ENCODE data around the gene ASTN2.

Gene ASTN2

GRCh38 chr9:117258184-117258866, 156.5 kb downstream of the ASTN2 start:
- peaks cover 5% of the 10 kb centered on the region for H3K9me3 Mint-ChIP-seq
- DNase-seq (ENCODE audit: low spot score in 2 of 2) (no peak), ATAC-seq (ENCODE audit: low read depth) (no peak)
- H3K27ac Mint-ChIP-seq, result no peak overlapping the region
- H3K4me1 Mint-ChIP-seq, result no peaks in the 10 kb centered on the region
- H3K27me3 Mint-ChIP-seq, result peaks cover 5% of the 10 kb centered on the region
- H3K36me3 Mint-ChIP-seq, result no peaks in the 10 kb centered on the region
- no peak overlapping the region for H3K4me3 Mint-ChIP-seq

DNA sequence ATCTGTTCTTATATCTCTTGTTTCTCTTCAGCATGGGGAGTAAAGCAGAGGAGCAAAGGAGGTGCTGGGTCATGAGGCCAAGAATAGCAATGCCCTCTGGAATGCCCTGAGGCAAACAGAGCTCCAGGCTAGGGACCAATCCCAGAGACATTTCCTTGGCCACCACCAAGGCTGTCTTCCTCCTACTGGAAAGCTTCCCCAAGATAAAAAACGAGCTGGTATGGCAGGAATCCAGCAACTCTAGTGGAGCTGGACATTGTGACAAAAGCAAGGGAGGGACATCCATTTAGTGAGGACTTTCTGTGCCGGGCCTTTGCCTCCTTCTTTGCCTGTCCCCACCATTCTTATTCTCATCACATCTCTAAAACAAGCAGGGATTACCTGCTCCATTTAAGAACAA, 161.6 kb downstream of the ASTN2 start:
- Mint-ChIP-seq H3K27me3 (peaks cover 7% of the 10 kb centered on the region), H3K4me1 (no peaks in the 10 kb centered on the region), H3K36me3 (no peaks in the 10 kb centered on the region), H3K9me3 (peaks cover 3% of the 10 kb centered on the region), H3K4me3 (no peak overlapping the region), H3K27ac (no peak overlapping the region)
- ATAC-seq (ENCODE audit: low read depth) (no peak), DNase-seq (ENCODE audit: low spot score in 2 of 2) (no peak)

DNA sequence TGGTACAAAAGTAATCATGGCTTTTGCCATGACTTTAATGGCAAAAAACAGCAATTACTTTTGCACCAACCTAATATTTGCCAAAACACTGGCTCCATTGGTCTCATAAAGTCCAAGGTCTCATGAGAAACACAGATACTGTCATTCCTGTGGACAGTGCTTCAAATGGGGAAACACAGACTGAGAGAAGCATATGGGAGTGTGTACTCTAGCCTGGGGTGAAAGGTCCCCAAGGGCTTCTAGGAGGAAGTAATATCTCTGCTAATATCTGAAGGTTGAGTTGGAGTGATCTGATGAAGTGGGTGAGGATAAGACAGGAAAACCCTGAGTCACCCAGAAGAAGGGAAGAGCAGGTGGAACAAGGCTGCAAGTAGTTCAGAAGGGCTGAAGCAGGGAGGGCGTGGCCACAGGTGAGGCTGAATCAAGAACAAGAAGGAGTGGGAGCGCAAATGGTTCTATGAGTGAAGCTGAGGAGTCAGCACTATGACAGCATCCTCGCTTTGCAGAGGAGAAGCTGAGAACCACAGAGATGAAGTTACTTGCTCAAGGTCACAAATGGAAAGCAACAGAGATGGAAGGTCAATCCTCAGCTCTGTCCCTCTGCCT, 164.1 kb downstream of the ASTN2 start:
- Mint-ChIP-seq H3K4me1 (no peaks in the 10 kb centered on the region), H3K27me3 (peaks cover 6% of the 10 kb centered on the region), H3K36me3 (no peaks in the 10 kb centered on the region), H3K9me3 (peaks cover 3% of the 10 kb centered on the region), H3K4me3 (no peak overlapping the region), H3K27ac (no peak overlapping the region)
- DNase-seq (ENCODE audit: low spot score in 2 of 2), result no peak
- ATAC-seq (ENCODE audit: low read depth), result no peak

- Mint-ChIP-seq H3K27me3 (peaks cover 6% of the 10 kb centered on the region), H3K36me3 (no peaks in the 10 kb centered on the region), H3K9me3 (peaks cover 1% of the 10 kb centered on the region), H3K4me3 (no peak overlapping the region), H3K4me1 (no peaks in the 10 kb centered on the region), H3K27ac (no peak overlapping the region)
- no peak for DNase-seq (ENCODE audit: low spot score in 2 of 2)
- ATAC-seq (ENCODE audit: low read depth), result no peak
Measured at GRCh38 chr9:117249799-117250198, 165.1 kb downstream of the ASTN2 start.

DNA sequence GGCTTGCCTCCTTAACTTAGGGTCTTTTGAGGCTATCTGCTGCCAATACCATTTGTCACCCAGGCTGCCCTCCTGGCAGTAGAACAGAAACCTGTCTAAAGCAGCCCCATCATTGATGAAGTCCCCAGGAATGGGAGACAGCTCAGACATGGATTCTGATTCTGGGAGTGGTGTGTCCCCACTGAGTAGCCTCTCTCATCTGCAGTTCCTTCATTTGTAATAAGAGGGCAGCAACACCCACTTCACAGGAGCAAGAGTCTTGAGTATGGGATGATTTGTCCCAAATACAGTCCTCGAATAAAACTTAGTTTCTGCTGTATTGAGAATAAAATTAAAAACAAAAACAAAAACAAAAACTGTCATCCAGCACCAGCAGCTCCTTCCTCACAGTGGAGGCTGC, 167.6 kb downstream of the ASTN2 start:
- H3K9me3 Mint-ChIP-seq, result peaks cover 3% of the 10 kb centered on the region
- H3K4me1 Mint-ChIP-seq, result no peaks in the 10 kb centered on the region
- no peak for DNase-seq (ENCODE audit: low spot score in 2 of 2)
- H3K4me3 Mint-ChIP-seq, result no peak overlapping the region
- peaks cover 6% of the 10 kb centered on the region for H3K27me3 Mint-ChIP-seq
- no peak for ATAC-seq (ENCODE audit: low read depth)
- H3K36me3 Mint-ChIP-seq, result no peaks in the 10 kb centered on the region
- H3K27ac Mint-ChIP-seq, result no peak overlapping the region

DNA sequence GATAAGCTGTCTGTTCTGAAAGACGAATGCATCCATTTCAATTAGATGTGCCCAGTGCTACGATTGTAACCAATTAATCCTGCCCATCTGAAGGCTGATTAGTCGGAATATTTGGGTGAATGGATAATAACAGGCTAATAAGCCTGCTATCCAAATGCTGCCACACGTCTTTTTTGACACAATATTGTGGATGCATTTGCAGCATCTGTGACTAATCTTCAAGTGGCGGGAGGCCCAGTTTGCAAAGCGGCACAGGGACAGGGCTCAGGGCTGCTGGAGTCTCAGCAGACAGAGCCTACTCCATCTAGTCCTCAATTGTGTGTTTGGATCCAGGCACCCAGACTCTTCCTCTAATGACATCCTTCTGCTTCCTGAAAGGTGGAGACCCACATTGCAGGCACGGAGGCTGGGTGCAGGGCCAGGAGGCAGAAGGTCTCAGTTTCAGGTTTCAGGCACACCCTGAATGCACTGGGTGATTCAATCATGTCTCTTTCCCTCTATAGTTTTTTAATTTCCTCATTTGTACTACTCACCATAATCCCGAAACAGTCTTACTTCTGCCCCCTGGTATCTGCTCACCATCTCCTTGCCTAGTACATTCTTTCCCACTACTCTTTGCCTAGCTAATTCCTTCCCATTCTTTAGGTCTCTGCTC, 169.6 kb downstream of the ASTN2 start:
- peaks cover 4% of the 10 kb centered on the region for H3K27me3 Mint-ChIP-seq
- H3K4me1 Mint-ChIP-seq, result no peaks in the 10 kb centered on the region
- H3K36me3 Mint-ChIP-seq, result no peaks in the 10 kb centered on the region
- ATAC-seq (ENCODE audit: low read depth), result no peak
- no peak overlapping the region for H3K27ac Mint-ChIP-seq
- H3K9me3 Mint-ChIP-seq, result peaks cover 1% of the 10 kb centered on the region
- no peak overlapping the region for H3K4me3 Mint-ChIP-seq
- no peak for DNase-seq (ENCODE audit: low spot score in 2 of 2)

GRCh38 chr9:117242082-117242481, 172.8 kb downstream of the ASTN2 start:
- no peak for ATAC-seq (ENCODE audit: low read depth)
- Mint-ChIP-seq H3K27ac (no peak overlapping the region), H3K36me3 (no peaks in the 10 kb centered on the region)

GRCh38 chr9:117239428-117239827, 175.4 kb downstream of the ASTN2 start:
- Mint-ChIP-seq H3K27ac (no peak overlapping the region), H3K9me3 (peaks cover 1% of the 10 kb centered on the region), H3K27me3 (no peaks in the 10 kb centered on the region), H3K36me3 (no peaks in the 10 kb centered on the region), H3K4me3 (no peak overlapping the region), H3K4me1 (no peaks in the 10 kb centered on the region)
- ATAC-seq (ENCODE audit: low read depth) (no peak), DNase-seq (ENCODE audit: low spot score in 2 of 2) (no peak)

More at GRCh38 chr9:117242082-117242481, 172.8 kb downstream of the ASTN2 start:
- no peak for DNase-seq (ENCODE audit: low spot score in 2 of 2)
- Mint-ChIP-seq H3K27me3 (peaks cover 4% of the 10 kb centered on the region), H3K9me3 (peaks cover 1% of the 10 kb centered on the region), H3K4me3 (no peak overlapping the region), H3K4me1 (no peaks in the 10 kb centered on the region)

- ATAC-seq (ENCODE audit: low read depth), result no peak
- Mint-ChIP-seq H3K27ac (no peak overlapping the region), H3K36me3 (no peaks in the 10 kb centered on the region), H3K4me1 (no peaks in the 10 kb centered on the region), H3K27me3 (no peaks in the 10 kb centered on the region), H3K9me3 (no peaks in the 10 kb centered on the region), H3K4me3 (no peak overlapping the region)
- no peak for DNase-seq (ENCODE audit: low spot score in 2 of 2)
Measured at GRCh38 chr9:117234103-117234502, 180.8 kb downstream of the ASTN2 start.

DNA sequence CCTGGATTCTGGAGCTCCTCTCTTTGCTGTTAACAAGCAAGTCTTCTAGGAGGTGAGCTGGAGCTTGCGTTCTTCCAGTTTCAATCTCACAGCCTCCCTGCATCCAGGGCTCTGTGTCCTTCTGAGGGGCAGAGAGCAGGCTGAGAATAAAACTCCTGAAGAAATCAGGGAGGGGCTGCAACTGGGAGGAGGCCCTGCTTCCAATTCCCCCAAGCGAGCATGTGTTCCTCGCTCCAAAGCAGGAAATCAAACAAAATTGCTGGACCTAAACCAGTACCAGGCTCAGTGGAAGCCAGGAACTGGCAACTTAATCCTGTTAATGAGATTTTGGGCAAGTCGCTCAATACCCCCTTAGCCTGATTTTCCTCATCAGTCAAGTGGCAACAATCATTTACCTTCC, 181.8 kb downstream of the ASTN2 start:
- no peaks in the 10 kb centered on the region for H3K9me3 Mint-ChIP-seq
- no peak for DNase-seq (ENCODE audit: low spot score in 2 of 2)
- no peak overlapping the region for H3K27ac Mint-ChIP-seq
- no peaks in the 10 kb centered on the region for H3K36me3 Mint-ChIP-seq
- H3K27me3 Mint-ChIP-seq, result no peaks in the 10 kb centered on the region
- H3K4me3 Mint-ChIP-seq, result no peak overlapping the region
- H3K4me1 Mint-ChIP-seq, result no peaks in the 10 kb centered on the region
- ATAC-seq (ENCODE audit: low read depth), result no peak

DNA sequence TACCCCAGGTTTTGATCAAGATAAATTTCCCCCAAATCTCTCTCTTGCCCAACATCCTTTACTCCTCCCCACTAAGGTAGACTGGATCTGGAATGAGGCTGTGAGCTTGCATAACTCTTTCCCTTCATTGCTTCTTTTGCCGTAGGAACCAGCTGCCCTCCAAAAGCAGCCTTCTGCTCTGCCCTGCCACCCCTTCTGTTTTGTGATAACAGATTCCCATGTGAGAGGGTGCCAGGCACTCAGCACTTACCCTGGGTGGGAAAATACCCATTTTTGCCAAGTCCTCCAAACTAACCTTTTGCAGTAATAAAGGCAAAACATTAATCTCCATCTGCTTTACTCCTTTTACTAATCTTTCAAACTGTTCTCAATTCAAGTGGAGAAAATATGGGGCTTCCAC, 182.6 kb downstream of the ASTN2 start:
- Mint-ChIP-seq H3K4me1 (no peaks in the 10 kb centered on the region), H3K4me3 (no peak overlapping the region), H3K27ac (no peak overlapping the region), H3K9me3 (no peaks in the 10 kb centered on the region), H3K36me3 (no peaks in the 10 kb centered on the region), H3K27me3 (no peaks in the 10 kb centered on the region)
- DNase-seq (ENCODE audit: low spot score in 2 of 2), result no peak
- no peak for ATAC-seq (ENCODE audit: low read depth)

DNA sequence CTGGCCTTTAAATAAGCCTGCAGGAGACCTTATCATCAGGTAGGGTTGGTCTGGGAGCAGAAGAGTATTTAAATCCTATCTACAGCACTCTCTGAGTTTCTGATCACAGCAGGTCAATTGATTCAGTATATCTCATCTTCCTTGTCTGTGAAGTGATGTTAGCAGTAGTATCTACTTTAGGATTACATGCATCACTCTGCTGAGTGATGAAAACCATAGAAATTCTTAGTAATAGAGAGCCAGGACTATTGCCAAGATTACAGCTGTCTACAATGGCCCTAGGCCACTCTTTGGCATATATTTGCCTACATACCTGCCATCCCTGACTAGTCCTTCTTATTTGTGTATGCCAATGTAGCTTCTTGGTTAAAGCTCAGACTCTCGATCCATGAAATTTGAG, 183.8 kb downstream of the ASTN2 start:
- no peaks in the 10 kb centered on the region for H3K27me3 Mint-ChIP-seq
- DNase-seq (ENCODE audit: low spot score in 2 of 2) (no peak), ATAC-seq (ENCODE audit: low read depth) (no peak)
- H3K36me3 Mint-ChIP-seq, result no peaks in the 10 kb centered on the region
- H3K27ac Mint-ChIP-seq, result no peak overlapping the region
- no peaks in the 10 kb centered on the region for H3K9me3 Mint-ChIP-seq
- H3K4me3 Mint-ChIP-seq, result no peak overlapping the region
- no peaks in the 10 kb centered on the region for H3K4me1 Mint-ChIP-seq

DNA sequence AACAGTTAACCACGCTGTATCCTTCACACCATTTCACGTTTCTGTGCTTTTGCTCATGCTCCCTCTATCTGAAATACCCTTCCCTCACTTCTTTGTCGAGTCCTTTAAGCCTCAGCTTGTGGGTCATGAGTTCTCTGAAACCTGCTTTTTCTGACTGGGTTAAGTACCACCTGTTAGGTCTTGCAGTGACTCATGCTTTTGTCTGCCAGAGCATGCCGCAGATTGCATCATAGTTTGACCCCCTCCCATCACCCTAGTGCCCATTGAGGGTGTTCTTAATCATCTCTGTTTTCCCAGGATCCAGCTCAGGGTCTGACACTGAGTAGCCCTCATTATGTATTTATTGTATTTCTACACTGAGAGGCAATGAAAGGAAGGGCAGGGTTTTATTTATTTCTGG, 190.2 kb downstream of the ASTN2 start:
- no peak for DNase-seq (ENCODE audit: low spot score in 2 of 2)
- no peak overlapping the region for H3K4me3 Mint-ChIP-seq

DNA sequence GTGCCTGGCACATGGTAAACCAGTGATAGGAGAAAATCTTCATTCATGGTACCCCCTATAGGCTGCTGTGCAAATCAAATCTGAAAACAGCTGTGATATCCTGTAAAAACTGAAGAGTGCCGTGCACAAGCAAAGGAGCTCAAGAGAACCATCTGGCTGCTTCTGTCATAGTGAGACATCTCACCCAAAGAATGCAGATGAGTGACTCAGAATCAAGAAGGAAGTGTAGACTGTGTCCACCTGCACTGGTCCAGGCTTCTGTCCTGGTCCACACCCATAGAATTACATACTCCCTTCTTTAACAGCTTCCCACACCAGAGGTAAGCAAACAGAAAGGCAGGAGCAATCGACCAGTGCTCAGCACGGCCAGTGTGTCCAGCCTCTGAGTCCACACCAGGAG, 195.9 kb downstream of the ASTN2 start:
- ATAC-seq (ENCODE audit: low read depth) (no peak), DNase-seq (ENCODE audit: low spot score in 2 of 2) (no peak)
- H3K4me3 Mint-ChIP-seq, result no peak overlapping the region
- H3K36me3 Mint-ChIP-seq, result no peaks in the 10 kb centered on the region
- no peak overlapping the region for H3K27ac Mint-ChIP-seq
- no peaks in the 10 kb centered on the region for H3K27me3 Mint-ChIP-seq
- H3K9me3 Mint-ChIP-seq, result peaks cover 2% of the 10 kb centered on the region
- H3K4me1 Mint-ChIP-seq, result no peaks in the 10 kb centered on the region

More for the DNA sequence above, 190.2 kb downstream of the ASTN2 start:
- no peaks in the 10 kb centered on the region for H3K9me3 Mint-ChIP-seq
- H3K36me3 Mint-ChIP-seq, result no peaks in the 10 kb centered on the region
- no peaks in the 10 kb centered on the region for H3K4me1 Mint-ChIP-seq
- no peak overlapping the region for H3K27ac Mint-ChIP-seq
- ATAC-seq (ENCODE audit: low read depth), result no peak
- H3K27me3 Mint-ChIP-seq, result no peaks in the 10 kb centered on the region

DNA sequence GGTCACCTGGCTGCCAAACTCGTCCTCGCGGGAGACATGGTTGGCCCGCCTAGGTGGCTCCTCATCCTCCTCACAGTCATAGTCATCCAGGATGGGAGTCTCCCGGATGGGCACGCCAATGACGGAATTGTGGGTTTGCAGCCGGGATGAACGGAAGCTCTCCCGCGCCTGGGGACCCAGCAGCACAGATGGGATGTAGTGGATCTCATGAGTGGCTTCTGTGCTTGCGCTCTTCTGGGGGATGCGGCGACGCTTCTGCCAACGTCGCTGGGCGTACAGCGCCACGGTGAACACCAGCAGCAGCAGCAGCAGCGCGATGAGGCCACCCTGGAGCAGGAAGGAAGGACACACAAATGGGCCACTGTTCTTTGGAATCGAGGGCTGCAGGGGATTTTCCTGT, 200.4 kb downstream of the ASTN2 start:
- no peaks in the 10 kb centered on the region for H3K36me3 Mint-ChIP-seq
- H3K27me3 Mint-ChIP-seq, result no peaks in the 10 kb centered on the region
- H3K4me1 Mint-ChIP-seq, result no peaks in the 10 kb centered on the region
- no peak for ATAC-seq (ENCODE audit: low read depth)
- H3K9me3 Mint-ChIP-seq, result peaks cover 12% of the 10 kb centered on the region
- no peak for DNase-seq (ENCODE audit: low spot score in 2 of 2)
- no peak overlapping the region for H3K4me3 Mint-ChIP-seq
- no peak overlapping the region for H3K27ac Mint-ChIP-seq

Data from memory B cell (primary cell).